ENCODE data around the gene ACTL8.

The ACTL8 gene

DNA sequence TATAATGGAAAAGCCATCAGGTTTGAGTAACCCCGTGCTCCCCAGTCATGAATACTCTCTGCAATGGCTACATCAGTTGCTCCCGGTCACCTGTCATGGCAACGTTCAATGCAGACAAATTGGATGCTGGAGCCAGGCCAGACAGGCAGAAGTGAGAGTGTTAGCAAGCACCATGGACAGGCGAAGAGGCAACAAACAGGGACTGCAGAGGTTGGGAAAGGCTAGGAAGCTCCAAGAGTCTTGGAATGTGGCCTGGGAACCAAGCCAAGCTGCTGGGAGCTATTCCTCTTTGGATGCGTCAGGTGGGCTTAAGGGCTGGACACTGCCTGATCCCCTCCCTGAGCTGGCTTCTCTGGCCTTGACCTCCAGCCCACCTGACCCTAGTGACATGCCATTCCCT lies 102.9 kb downstream of the ACTL8 start:
- TF ChIP-seq, protein P1, sequence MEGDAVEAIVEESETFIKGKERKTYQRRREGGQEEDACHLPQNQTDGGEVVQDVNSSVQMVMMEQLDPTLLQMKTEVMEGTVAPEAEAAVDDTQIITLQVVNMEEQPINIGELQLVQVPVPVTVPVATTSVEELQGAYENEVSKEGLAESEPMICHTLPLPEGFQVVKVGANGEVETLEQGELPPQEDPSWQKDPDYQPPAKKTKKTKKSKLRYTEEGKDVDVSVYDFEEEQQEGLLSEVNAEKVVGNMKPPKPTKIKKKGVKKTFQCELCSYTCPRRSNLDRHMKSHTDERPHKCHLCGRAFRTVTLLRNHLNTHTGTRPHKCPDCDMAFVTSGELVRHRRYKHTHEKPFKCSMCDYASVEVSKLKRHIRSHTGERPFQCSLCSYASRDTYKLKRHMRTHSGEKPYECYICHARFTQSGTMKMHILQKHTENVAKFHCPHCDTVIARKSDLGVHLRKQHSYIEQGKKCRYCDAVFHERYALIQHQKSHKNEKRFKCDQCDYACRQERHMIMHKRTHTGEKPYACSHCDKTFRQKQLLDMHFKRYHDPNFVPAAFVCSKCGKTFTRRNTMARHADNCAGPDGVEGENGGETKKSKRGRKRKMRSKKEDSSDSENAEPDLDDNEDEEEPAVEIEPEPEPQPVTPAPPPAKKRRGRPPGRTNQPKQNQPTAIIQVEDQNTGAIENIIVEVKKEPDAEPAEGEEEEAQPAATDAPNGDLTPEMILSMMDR (IDR thresholded peaks at IDR 0.05; ENCODE audit: low read depth, low read length, missing control alignments), result no peak
- in situ Hi-C loops (cut with HindIII; ENCODE audit: low sequenced_read_pairs), result no loop called here
- no peak for DNase-seq (ENCODE audit: low read depth)
- no peak overlapping the region for H3K4me3 ChIP-seq (ENCODE audit: low read depth, low read length)

DNA sequence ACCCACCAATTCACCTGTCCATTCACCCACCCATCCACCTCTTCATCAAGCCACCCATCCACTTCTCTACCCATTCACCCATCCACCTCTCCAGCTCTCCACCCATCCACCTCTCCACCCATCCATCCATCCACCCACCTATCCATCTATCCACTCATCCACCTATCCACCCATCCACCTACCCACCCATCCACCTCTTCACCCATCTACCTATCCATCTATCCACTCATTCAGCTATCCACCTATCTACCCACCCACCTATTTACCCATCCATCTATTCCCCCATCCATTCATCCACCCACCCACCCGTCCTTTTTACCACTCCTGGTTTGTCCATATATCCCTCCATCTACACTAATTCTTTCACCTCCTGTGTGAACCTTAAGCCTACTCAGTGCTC lies 105.7 kb downstream of the ACTL8 start:
- no peak for DNase-seq (ENCODE audit: low read depth)
- no peak overlapping the region for H3K4me3 ChIP-seq (ENCODE audit: low read depth, low read length)
- in situ Hi-C loops (cut with HindIII; ENCODE audit: low sequenced_read_pairs), result no loop called here
- TF ChIP-seq, protein P1 (IDR thresholded peaks at IDR 0.05; ENCODE audit: low read depth, low read length, missing control alignments), result no peak

DNA sequence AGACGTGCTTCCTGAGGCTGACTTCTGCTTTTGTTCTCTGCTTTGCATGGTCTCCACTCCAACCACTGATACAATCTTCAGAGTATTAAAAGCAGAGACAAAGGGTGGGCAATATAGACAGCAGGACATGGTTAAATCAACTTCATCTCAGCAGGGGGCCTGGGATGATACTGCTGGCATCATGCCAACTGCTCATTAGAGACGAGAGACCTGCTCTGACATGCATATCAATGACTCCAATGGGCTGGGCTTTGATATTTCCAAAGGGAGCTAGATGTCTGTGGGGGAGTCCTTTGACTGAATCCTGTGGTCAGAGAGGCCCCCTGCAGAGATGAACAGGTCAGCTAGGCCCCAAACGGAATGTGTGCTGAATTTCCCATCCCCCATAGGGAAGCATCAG lies 106.6 kb downstream of the ACTL8 start:
- no peak for DNase-seq (ENCODE audit: low read depth)
- TF ChIP-seq, protein P1 (IDR thresholded peaks at IDR 0.05; ENCODE audit: low read depth, low read length, missing control alignments), result no peak
- no peak overlapping the region for H3K4me3 ChIP-seq (ENCODE audit: low read depth, low read length)
- in situ Hi-C loops (cut with HindIII; ENCODE audit: low sequenced_read_pairs), result no loop called here

DNA sequence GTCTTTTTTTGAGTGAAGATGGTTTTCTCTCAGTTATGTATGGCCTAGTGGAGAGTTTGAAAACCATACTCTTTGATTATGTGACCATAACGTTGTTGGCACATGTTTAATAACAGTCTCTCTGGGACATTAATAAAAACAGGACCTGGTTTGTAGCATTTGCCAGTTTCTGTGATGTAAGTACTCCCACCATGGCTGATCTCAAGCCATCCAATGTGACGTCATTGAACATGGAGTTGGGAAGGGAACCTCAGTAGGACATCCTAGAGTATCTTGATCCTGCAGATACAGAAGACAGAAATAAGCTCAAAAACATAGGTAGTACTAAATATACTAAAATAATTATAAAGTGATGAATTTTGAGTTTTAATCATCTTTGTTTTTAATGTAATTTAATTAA lies 107.0 kb downstream of the ACTL8 start:
- no peak overlapping the region for H3K4me3 ChIP-seq (ENCODE audit: low read depth, low read length)
- in situ Hi-C loops (cut with HindIII; ENCODE audit: low sequenced_read_pairs), result no loop called here
- DNase-seq (ENCODE audit: low read depth), result no peak
- TF ChIP-seq, protein P1 (IDR thresholded peaks at IDR 0.05; ENCODE audit: low read depth, low read length, missing control alignments), result no peak

DNA sequence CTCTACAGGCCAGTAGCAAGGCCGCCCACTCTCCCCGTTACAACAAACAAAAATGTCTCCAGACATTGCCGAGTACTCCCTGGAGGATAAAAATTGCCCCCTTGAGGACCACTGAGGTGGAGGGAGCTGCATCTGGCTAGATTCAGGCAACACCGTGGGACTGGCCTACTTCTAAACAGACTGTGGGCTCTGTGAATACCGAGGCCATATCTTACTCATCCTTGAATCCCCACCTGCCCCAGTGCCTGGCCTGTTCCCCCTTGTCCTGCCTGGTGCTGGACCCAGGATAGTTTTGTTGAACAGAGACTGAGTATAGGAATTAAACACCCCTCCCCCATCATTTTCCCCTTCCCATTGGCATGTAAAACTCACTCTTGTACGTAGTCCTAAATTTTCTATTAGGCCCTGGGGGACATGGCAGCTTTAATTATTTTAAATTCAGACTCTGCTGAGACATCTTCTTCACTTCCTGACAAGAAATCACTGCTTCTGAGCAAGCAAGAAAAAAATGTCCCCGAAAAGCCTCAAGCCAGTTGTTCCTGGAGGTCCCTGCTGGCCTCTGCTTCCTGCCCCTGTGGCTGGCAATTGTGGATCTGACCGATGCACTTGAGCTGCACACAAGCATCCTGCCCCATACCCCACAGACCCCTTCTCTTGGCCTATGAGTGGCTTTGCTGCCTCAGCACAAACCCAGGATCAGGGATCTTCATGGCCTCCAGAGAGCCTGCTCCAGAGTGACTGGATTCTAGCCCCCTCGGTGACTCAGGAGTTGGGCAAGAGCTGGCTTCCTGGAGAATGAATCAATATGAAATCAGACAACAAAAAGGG lies 111.0 kb downstream of the ACTL8 start:
- peak; percentile 44 for DNase-seq (ENCODE audit: low read depth)
- TF ChIP-seq, protein P1 (IDR thresholded peaks at IDR 0.05; ENCODE audit: low read depth, low read length, missing control alignments), result no peak

DNA sequence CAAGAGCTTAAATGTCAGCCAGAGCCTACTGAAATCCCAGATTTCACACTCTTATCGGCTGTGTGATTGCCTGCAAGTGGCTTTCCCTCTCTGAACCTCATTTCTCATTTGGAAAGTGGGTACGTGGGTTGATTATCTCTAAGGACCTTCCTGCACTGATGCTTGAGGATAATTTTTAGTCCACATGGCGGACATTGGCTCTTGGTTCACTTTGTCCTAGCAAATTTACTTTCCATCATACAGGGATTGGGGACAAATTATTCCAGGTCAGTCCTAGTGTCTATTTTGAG lies 111.6 kb downstream of the ACTL8 start:
- TF ChIP-seq, protein P1 (IDR thresholded peaks at IDR 0.05; ENCODE audit: low read depth, low read length, missing control alignments), result no peak
- in situ Hi-C loops (cut with HindIII; ENCODE audit: low sequenced_read_pairs), result no loop called here
- DNase-seq (ENCODE audit: low read depth), result no peak
- no peak overlapping the region for H3K4me3 ChIP-seq (ENCODE audit: low read depth, low read length)

More for the DNA sequence above, 111.0 kb downstream of the ACTL8 start:
- no peak overlapping the region for H3K4me3 ChIP-seq (ENCODE audit: low read depth, low read length)
- in situ Hi-C loops (cut with HindIII; ENCODE audit: low sequenced_read_pairs), result no loop called here

Data from astrocyte of the cerebellum (primary cell).